ENCODE results near the gene C2orf49. TPM values are rescaled to one million over a fixed set of nuclear protein-coding genes. Genes with fewer than 3 reads are reported as not detected.
A peak's percentile ranks its signal among the peaks of the same experiment; 100 is the strongest.

C2orf49 gene
- total RNA-seq, result 21.5 and 37.9 TPM in 2 replicates
- 19.2 and 31.3 TPM in 2 replicates for polyA plus RNA-seq

DNA sequence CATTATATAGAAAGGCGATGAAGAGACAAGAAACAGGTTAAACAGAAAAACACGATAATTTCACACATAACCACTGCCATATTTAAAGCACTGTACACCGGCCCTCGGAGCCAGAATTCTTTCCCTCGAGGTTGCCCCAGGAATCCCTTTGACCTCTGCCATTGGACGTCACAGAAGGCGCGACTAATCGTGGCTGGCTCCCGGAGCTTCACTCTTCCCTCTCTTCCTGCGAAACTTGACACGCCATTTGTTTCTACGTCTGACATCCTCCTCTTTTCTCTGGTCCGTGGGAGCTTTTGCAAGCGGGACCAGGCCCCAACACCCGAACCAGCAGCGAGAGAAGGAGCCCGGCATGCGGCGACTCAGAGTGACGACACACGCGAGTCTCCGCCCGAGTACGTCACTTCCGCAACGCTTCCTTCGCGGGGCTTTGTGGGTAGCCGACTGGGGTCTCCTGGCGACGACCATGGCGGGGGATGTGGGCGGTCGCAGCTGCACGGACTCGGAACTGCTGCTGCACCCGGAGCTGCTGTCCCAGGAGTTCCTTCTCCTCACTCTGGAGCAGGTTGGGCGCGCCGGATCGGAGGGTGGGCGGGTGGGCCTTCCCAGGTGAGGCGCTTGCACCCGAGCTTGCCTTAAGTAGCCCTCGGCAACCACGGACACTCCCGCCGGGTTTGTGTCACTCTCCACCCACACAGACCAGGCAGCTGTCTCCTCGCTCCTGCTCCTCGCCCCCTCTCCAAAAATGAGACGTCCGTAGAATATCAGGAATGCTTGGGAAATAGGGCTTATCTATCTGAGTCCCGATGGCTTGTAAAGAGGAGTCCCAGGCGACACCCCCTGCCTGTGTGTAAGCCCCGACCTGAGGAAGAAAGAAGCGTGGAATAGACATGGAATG, at the start of gene C2orf49:
Gene C2orf49, plus strand, starts transcription at position 419 of the 898 bp plus-strand sequence. Its CDS starts 48 bp downstream, at position 467.
- Histone ChIP-seq H3K27me3 (no peaks in the 10 kb centered on the region), H3K9me3 (ENCODE audit: low read depth) (no peaks in the 10 kb centered on the region), H3K27ac (peak within 1 kb of the TSS; percentile 100), H3K4me3 (peak within 1 kb of the TSS; percentile 81), H3K36me3 (peaks cover 28% of the 10 kb centered on the region), H3K4me1 (ENCODE audit: low read depth) (peaks cover 11% of the 10 kb centered on the region)
- peak; percentile 90 to 96 for DNase-seq (ENCODE audit: low read depth in 1 of 2, low spot score in 1 of 2)
- TF ChIP-seq, protein P1, sequence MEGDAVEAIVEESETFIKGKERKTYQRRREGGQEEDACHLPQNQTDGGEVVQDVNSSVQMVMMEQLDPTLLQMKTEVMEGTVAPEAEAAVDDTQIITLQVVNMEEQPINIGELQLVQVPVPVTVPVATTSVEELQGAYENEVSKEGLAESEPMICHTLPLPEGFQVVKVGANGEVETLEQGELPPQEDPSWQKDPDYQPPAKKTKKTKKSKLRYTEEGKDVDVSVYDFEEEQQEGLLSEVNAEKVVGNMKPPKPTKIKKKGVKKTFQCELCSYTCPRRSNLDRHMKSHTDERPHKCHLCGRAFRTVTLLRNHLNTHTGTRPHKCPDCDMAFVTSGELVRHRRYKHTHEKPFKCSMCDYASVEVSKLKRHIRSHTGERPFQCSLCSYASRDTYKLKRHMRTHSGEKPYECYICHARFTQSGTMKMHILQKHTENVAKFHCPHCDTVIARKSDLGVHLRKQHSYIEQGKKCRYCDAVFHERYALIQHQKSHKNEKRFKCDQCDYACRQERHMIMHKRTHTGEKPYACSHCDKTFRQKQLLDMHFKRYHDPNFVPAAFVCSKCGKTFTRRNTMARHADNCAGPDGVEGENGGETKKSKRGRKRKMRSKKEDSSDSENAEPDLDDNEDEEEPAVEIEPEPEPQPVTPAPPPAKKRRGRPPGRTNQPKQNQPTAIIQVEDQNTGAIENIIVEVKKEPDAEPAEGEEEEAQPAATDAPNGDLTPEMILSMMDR (IDR thresholded peaks at IDR 0.05; ENCODE audit: low read depth, low read length), result no peak

DNA sequence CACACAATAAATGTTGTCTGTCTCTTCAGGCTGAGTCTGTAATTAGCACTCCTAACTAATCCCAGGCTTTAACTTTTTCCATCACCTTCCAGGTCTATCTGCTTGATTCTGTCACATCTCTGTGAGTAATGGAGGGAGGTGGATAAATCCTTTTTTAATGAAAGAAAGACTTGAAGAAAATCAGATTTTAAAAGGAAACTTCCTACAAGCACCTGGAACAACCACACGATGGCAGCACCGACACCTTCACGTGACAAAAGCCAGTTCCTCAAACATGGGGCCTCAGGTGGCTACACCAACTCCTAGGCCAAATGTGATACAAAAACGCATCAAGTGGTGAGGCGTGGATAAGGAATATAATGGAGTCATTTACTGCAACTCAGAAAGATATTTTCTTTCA, 49.6 kb upstream of the C2orf49 start:
- H3K4me3 ChIP-seq, result no peak overlapping the region
- no peak overlapping the region for H3K27ac ChIP-seq
- H3K36me3 ChIP-seq, result peaks cover 12% of the 10 kb centered on the region
- peak; percentile 51 to 64 for DNase-seq (ENCODE audit: low read depth in 1 of 2, low spot score in 1 of 2)
- no peaks in the 10 kb centered on the region for H3K9me3 ChIP-seq (ENCODE audit: low read depth)
- H3K4me1 ChIP-seq (ENCODE audit: low read depth), result no peaks in the 10 kb centered on the region
- TF ChIP-seq, protein P1 (IDR thresholded peaks at IDR 0.05; ENCODE audit: low read depth, low read length), result peak; percentile 52
- no peaks in the 10 kb centered on the region for H3K27me3 ChIP-seq

DNA sequence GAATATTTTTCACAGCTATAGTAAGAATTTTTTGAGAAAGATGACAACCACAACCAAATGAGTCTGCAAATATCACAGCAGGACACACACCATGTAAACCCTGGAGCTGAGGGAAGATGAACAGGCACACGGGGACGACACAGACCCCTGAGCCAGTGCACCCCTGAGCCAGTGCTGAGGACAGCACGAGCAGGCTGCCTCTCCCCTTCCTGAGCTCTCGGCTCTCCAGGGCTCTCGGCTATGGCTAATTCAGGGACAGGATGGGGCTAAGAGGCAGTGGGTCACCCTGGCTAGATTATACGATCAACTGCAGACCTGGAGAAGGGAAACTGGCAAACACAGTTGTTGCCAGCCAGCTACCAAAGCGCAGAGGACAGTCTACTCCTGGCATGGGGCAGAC, 49.2 kb upstream of the C2orf49 start:
- H3K4me1 ChIP-seq (ENCODE audit: low read depth), result no peaks in the 10 kb centered on the region
- DNase-seq (ENCODE audit: low read depth in 1 of 2, low spot score in 1 of 2), result no peak
- H3K27ac ChIP-seq, result no peak overlapping the region
- no peak overlapping the region for H3K4me3 ChIP-seq
- H3K27me3 ChIP-seq, result no peaks in the 10 kb centered on the region
- TF ChIP-seq, protein P1 (IDR thresholded peaks at IDR 0.05; ENCODE audit: low read depth, low read length), result no peak
- no peaks in the 10 kb centered on the region for H3K9me3 ChIP-seq (ENCODE audit: low read depth)
- H3K36me3 ChIP-seq, result peaks cover 10% of the 10 kb centered on the region

DNA sequence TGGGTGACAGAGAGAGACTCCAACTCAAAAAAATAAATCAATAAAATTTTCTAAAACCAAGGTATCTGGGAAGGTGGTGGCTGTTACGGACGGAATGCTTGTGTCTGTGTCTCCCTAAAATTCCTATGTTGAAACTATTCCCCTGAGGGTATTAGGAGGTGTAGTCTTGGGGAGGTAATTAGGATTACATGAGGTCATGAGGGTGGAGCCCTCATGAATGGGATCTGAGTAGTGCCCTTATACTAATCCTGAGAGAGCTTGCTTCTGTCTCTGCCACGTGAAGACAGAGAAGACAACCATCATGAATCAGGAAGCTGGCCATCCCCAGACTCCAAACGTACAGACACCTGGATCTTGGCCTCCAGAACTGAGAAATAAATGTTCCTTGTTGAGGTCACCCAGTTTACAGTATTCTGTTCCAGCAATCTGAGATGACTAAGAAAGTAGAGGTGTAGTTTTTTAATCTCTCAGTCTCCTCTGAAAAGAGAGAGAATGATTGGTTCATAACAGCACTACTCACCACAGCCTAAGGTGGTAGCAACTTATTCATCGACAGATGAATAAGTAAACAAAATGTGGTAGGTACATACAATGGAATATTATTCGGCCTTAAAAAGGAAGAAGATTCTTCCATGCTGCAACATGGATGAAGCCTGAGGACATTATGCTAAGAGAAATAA, 46.2 kb upstream of the C2orf49 start:
- H3K4me1 ChIP-seq (ENCODE audit: low read depth), result no peaks in the 10 kb centered on the region
- H3K9me3 ChIP-seq (ENCODE audit: low read depth), result no peaks in the 10 kb centered on the region
- H3K36me3 ChIP-seq, result peaks cover 10% of the 10 kb centered on the region
- no peak overlapping the region for H3K4me3 ChIP-seq
- TF ChIP-seq, protein P1 (IDR thresholded peaks at IDR 0.05; ENCODE audit: low read depth, low read length), result no peak
- DNase-seq (ENCODE audit: low read depth in 1 of 2, low spot score in 1 of 2), result no peak
- no peaks in the 10 kb centered on the region for H3K27me3 ChIP-seq
- H3K27ac ChIP-seq, result no peak overlapping the region

DNA sequence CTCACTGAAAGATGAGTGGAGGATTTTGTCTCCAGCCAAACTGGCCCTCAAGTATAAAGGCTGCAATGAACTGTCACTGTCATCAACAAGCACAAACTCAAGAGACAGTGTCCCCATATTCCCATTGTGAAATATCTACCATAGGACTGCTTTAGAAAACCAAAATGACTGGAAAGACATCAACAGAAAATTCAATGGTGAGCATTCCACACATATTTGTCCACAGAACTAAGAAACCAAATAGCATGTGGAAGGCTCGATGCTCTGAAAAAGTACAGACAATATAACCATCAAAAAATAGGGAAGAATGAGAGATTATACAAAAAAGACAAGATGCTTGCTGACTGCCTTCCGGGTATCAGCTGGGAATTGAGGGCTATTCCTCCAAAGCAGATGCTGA, 45.4 kb upstream of the C2orf49 start:
- no peak overlapping the region for H3K4me3 ChIP-seq
- H3K27ac ChIP-seq, result no peak overlapping the region
- no peaks in the 10 kb centered on the region for H3K4me1 ChIP-seq (ENCODE audit: low read depth)
- H3K36me3 ChIP-seq, result peaks cover 12% of the 10 kb centered on the region
- H3K9me3 ChIP-seq (ENCODE audit: low read depth), result no peaks in the 10 kb centered on the region
- TF ChIP-seq, protein P1 (IDR thresholded peaks at IDR 0.05; ENCODE audit: low read depth, low read length), result no peak
- no peaks in the 10 kb centered on the region for H3K27me3 ChIP-seq
- no peak for DNase-seq (ENCODE audit: low read depth in 1 of 2, low spot score in 1 of 2)

Data from cardiac muscle cell (in vitro differentiated cells and primary cell).